Psoas muscle (tissue), 8 donors: ENCODE results near the gene GPC6. TPM values are rescaled to one million over a fixed set of nuclear protein-coding genes. Genes with fewer than 3 reads are reported as not detected.
"Not testable (repeated sequence)": the region's sequence is repeated elsewhere in the genome, so short reads cannot be mapped to it uniquely, and the experiment has no call there.

ENCODE experiments used
- ATAC-seq, 4 donors: fragments of 200-7000 bp; cut with Tn5 transposase; one replicate each; pipeline ENCODE4 v1.9.1; 2020; ENCODE audit warnings: moderate library complexity in 3 of 4, mild to moderate bottlenecking in 2 of 4
- DNase-seq, 2 donors: peaks; one replicate each; pipeline ENCODE4 v3.0.0-alpha.2; 2020
- H3K27ac ChIP-seq: fragments of 200-600 bp; one replicate; pipeline ENCODE4 v1.8.0; 2022
- H3K27me3 ChIP-seq, 3 donors: fragments of 200-600 bp in 1 of 3; one replicate each; pipeline versions ENCODE4 v1.6.1 to v1.8.0; 2013 to 2022; ENCODE audit warnings: low read length in 2 of 3, mild to moderate bottlenecking in 2 of 3, moderate library complexity in 1 of 3; ENCODE audit not compliant: insufficient read depth in 3 of 3
- H3K36me3 ChIP-seq, 2 donors: fragments of 200-600 bp in 1 of 2; one replicate each; pipeline versions ENCODE4 v1.6.1 to v1.8.0; 2013 to 2022; ENCODE audit warnings: low read depth in 1 of 2, mild to moderate bottlenecking in 1 of 2, moderate library complexity in 1 of 2; ENCODE audit not compliant: insufficient read depth in 1 of 2
- H3K4me1 ChIP-seq: fragments of 200-600 bp; one replicate; pipeline ENCODE4 v1.8.0; 2022
- H3K4me3 ChIP-seq: fragments of 200-600 bp; one replicate; pipeline ENCODE4 v1.8.0; 2022; ENCODE audit warnings: mild to moderate bottlenecking
- H3K9me3 ChIP-seq: fragments of 200-600 bp; one replicate; pipeline ENCODE4 v1.8.0; 2022
- WGBS, 3 donors: extraction: QIAGEN DNeasy Blood & Tissue Kit; methylation state at CpG; one replicate each; pipeline versions ENCODE4 v1.1.6 to v1.1.7; 2013; 5-methylcytosine and 5-hydroxymethylcytosine counted together
- intact Hi-C, 2 donors: fragments of 100-400 bp; cut with DNase I; formaldehyde crosslinking; loops; one replicate each; pipeline versions ENCODE4 v1.11.0 to v1.14.2; 2022
- polyA plus RNA-seq, 3 donors: library from polyadenylated mRNA; stranded (reverse); fragments of 200-250 nt; gene quantifications; one replicate each; pipeline ENCODE4 v1.2.3, GENCODE V29; 2013
- total RNA-seq, 4 donors: library from RNA; stranded (reverse); fragmentation: NEBNext Ultra II Directional in 2 of 4; extraction: Animal tissue kit (Norgen Biotek cat#: 25700) in 2 of 4; gene quantifications; one replicate each; pipeline versions ENCODE4 v1.2.1 to v1.2.4, GENCODE V29; 2021 to 2023
- TF ChIP-seq, protein P1 (sequence below): fragments of 200-600 bp; IDR thresholded peaks from one replicate; pipeline ENCODE4 v1.8.0; 2022; ENCODE audit warnings: antibody characterized with exemption
- donor health status: healthy with polysubstance abuse.
- donor health status: DM: no; HTN: no; CAD: no; lungs with moderate emphysema.
- donor health status: Bipolar disorder and iron deficiency.
- donor health status: healthy.
- donor health status: DM: yes; HTN: yes; CAD: no.
- donor health status: DM: no; HTN: no; CAD: no.
- donor health status: DM: no; HTN: no; CAD: no.
- donor health status: DM: yes; HTN: yes; CAD: no.

GPC6 gene
- total and polyA plus RNA-seq, 7 donors, result 0.07 to 3.7 (median 0.57) TPM

DNA sequence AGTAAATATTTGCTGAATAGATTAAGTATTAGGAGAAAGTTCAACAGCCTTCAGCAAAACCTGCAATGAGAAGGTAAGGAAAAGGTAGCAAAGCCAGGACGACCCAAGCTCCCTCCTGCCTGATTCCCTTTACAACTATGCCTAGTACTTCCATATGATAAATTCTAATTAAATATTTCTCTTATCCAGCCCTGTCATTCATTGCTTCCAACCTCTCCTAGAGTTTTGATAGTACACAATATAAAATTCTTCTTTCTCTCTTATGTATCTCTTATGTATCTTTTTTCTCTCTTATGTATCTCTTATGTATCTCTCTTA is 1065.7 kb downstream of the GPC6 start:
- no peaks in the 10 kb centered on the region for H3K36me3 ChIP-seq
- H3K4me3 ChIP-seq, result no peak overlapping the region
- ATAC-seq (no peak), DNase-seq (no peak)
- no peaks in the 10 kb centered on the region for H3K9me3 ChIP-seq
- H3K27ac ChIP-seq, result no peak overlapping the region
- WGBS, 3 donors, result 94 to 100% (median 97%) methylated on average over 1 of the region's 1 CpG
- no peaks in the 10 kb centered on the region for H3K4me1 ChIP-seq
- intact Hi-C loops, result no loop called here
- H3K27me3 ChIP-seq, result no peaks in the 10 kb centered on the region
- TF ChIP-seq, protein P1, sequence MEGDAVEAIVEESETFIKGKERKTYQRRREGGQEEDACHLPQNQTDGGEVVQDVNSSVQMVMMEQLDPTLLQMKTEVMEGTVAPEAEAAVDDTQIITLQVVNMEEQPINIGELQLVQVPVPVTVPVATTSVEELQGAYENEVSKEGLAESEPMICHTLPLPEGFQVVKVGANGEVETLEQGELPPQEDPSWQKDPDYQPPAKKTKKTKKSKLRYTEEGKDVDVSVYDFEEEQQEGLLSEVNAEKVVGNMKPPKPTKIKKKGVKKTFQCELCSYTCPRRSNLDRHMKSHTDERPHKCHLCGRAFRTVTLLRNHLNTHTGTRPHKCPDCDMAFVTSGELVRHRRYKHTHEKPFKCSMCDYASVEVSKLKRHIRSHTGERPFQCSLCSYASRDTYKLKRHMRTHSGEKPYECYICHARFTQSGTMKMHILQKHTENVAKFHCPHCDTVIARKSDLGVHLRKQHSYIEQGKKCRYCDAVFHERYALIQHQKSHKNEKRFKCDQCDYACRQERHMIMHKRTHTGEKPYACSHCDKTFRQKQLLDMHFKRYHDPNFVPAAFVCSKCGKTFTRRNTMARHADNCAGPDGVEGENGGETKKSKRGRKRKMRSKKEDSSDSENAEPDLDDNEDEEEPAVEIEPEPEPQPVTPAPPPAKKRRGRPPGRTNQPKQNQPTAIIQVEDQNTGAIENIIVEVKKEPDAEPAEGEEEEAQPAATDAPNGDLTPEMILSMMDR, result no peak

DNA sequence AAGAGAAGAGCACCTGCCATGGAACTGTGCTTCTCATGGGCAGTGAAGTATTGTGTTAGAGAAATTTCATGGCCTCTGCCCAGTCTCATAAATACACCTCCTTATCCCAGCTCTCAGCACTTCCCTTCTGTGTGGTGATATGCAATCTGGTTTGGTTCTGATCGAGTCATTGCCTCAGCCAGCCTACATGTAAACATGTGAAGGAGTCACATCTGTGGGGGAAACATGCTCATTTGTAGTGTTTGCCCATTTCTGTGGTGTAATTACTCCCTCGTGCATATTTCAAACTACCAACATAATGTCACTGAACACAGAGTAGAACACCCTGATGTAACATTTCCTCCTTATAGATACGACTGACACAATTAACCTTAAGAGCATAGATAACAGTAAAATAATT is 1069.9 kb downstream of the GPC6 start:
- intact Hi-C loops, result no loop called here
- no peak overlapping the region for H3K27ac ChIP-seq
- DNase-seq (no peak), ATAC-seq (no peak)
- H3K27me3 ChIP-seq, result no peaks in the 10 kb centered on the region
- no peak overlapping the region for H3K4me3 ChIP-seq
- WGBS, 3 donors, result 80 to 84% (median 81%) methylated on average over 3 of the region's 3 CpGs
- TF ChIP-seq, protein P1, result no peak
- no peaks in the 10 kb centered on the region for H3K9me3 ChIP-seq
- H3K36me3 ChIP-seq, result no peaks in the 10 kb centered on the region
- no peaks in the 10 kb centered on the region for H3K4me1 ChIP-seq

GRCh38 chr13:94298346-94298745 is 1071.7 kb downstream of the GPC6 start:
- TF ChIP-seq, protein P1, result no peak
- Histone ChIP-seq H3K4me1 (no peaks in the 10 kb centered on the region), H3K27me3 (no peaks in the 10 kb centered on the region), H3K9me3 (no peaks in the 10 kb centered on the region), H3K27ac (no peak overlapping the region), H3K4me3 (no peak overlapping the region), H3K36me3 (no peaks in the 10 kb centered on the region)
- 64 to 73% (median 71%) methylated on average over 4 of the region's 4 CpGs for WGBS, 3 donors
- DNase-seq (no peak), ATAC-seq (no peak)
- intact Hi-C loops, result no loop called here

GRCh38 chr13:94300401-94300800 is 1073.8 kb downstream of the GPC6 start:
- TF ChIP-seq, protein P1, result no peak
- Histone ChIP-seq H3K4me1 (peaks cover 4% of the 10 kb centered on the region), H3K27ac (no peak overlapping the region), H3K9me3 (no peaks in the 10 kb centered on the region), H3K27me3 (no peaks in the 10 kb centered on the region), H3K4me3 (no peak overlapping the region), H3K36me3 (no peaks in the 10 kb centered on the region)
- intact Hi-C loops, result no loop called here
- ATAC-seq, result no peak
- no peak for DNase-seq
- WGBS, 3 donors, result 72 to 78% (median 77%) methylated on average over 4 of the region's 4 CpGs

GRCh38 chr13:94301487-94301886 is 1074.9 kb downstream of the GPC6 start:
- ATAC-seq (no peak), DNase-seq (no peak)
- peaks cover 8% of the 10 kb centered on the region for H3K4me1 ChIP-seq
- H3K4me3 ChIP-seq, result no peak overlapping the region
- no peak overlapping the region for H3K27ac ChIP-seq
- intact Hi-C loops, result no loop called here
- no peaks in the 10 kb centered on the region for H3K36me3 ChIP-seq
- TF ChIP-seq, protein P1, result no peak
- H3K27me3 ChIP-seq, result no peaks in the 10 kb centered on the region
- 86 to 100% (median 93%) methylated on average over 1 of the region's 1 CpG for WGBS, 3 donors
- no peaks in the 10 kb centered on the region for H3K9me3 ChIP-seq

GRCh38 chr13:94302847-94303565 is 1076.4 kb downstream of the GPC6 start:
- H3K27me3 ChIP-seq, intact Hi-C loops, H3K27ac ChIP-seq, H3K36me3 ChIP-seq, DNase-seq, H3K4me1 ChIP-seq, H3K4me3 ChIP-seq, ATAC-seq, H3K9me3 ChIP-seq: not testable (repeated sequence)
- 94 to 96% (median 96%) methylated on average over 20 of the region's 20 CpGs for WGBS, 3 donors
